ENCODE measurements around the gene ADAM33. TPM values are rescaled to one million over a fixed set of nuclear protein-coding genes. Genes with fewer than 3 reads are reported as not detected.
A peak's percentile ranks its signal among the peaks of the same experiment; 100 is the strongest.

ADAM33 gene
- total and polyA plus RNA-seq, 2 of the 13 experiments (the other 11 are each of a cell fraction or from before 2014, with no cell fraction given) = not detected

DNA sequence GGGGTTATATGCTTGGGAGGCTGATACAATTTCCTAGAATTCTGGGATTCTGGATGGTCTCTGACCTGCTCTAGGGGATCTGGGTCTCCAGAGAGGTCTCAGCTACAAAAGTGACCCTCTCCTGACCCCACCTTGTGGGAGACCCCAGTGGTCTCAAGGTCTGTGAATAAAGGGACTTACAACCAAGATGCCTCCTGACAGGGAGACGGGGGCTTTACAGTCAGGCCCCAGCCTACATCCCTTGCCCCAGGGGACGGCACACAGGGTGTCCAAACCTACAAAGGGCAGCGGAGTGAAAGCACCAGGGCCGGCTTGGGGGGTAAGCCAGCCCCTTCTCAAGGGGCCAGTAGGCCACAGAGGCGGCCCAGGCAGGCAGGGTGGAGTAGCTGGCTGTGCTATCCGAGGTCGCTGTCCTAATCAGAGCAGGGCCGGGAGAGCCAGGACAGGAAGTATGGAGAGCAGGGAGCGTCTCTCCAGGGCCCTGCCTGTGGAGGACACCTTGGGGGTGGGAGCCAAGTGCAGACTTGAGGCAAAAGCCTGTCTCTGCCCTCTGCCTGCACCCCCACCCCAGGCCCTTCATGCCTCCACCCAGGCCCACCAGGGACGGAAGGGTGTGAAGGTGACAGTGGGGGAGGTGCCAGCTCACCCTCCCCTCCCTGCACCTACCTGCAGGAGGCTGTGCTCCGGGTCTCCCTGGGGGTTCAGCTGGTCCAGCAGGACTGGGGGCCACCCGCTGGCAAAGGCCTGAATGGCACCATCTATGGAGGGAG is 22.1 kb downstream of the ADAM33 start (continued):
- TF ChIP-seq, protein P1, sequence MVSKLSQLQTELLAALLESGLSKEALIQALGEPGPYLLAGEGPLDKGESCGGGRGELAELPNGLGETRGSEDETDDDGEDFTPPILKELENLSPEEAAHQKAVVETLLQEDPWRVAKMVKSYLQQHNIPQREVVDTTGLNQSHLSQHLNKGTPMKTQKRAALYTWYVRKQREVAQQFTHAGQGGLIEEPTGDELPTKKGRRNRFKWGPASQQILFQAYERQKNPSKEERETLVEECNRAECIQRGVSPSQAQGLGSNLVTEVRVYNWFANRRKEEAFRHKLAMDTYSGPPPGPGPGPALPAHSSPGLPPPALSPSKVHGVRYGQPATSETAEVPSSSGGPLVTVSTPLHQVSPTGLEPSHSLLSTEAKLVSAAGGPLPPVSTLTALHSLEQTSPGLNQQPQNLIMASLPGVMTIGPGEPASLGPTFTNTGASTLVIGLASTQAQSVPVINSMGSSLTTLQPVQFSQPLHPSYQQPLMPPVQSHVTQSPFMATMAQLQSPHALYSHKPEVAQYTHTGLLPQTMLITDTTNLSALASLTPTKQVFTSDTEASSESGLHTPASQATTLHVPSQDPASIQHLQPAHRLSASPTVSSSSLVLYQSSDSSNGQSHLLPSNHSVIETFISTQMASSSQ (IDR thresholded peaks at IDR 0.05; ENCODE audit: low read depth) = no peak
- TF ChIP-seq, protein P1 (CRISPR knock-in tag; IDR thresholded peaks at IDR 0.05; ENCODE audit: borderline replicate concordance) = no peak
- TF ChIP-seq REL (CRISPR knock-in tag; conservative IDR thresholded peaks at IDR 0.05) (no peak), SALL2 (CRISPR knock-in tag; IDR thresholded peaks at IDR 0.05) (no peak), PAWR (CRISPR knock-in tag; IDR thresholded peaks at IDR 0.05; ENCODE audit: borderline replicate concordance) (no peak), PHF8 (CRISPR knock-in tag; IDR thresholded peaks at IDR 0.05) (peak; percentile 31), ZNF251 (CRISPR knock-in tag; IDR thresholded peaks at IDR 0.05) (no peak), ZFP41 (CRISPR knock-in tag; IDR thresholded peaks at IDR 0.05; ENCODE audit: borderline replicate concordance) (no peak), ZNF496 (CRISPR knock-in tag; IDR thresholded peaks at IDR 0.05; ENCODE audit: insufficient replicate concordance) (no peak), KDM5B (CRISPR knock-in tag; IDR thresholded peaks at IDR 0.05; ENCODE audit: borderline replicate concordance) (no peak; the same call in 1 of the 2 replicates), ZFP62 (CRISPR knock-in tag; IDR thresholded peaks at IDR 0.05) (no peak), ZNF337 (CRISPR knock-in tag; IDR thresholded peaks at IDR 0.05; ENCODE audit: borderline replicate concordance, low read depth) (no peak), NCOA1 (CRISPR knock-in tag; IDR thresholded peaks at IDR 0.05) (no peak), CBX5 (CRISPR knock-in tag; IDR thresholded peaks at IDR 0.05; ENCODE audit: borderline replicate concordance) (no peak), AGO2 (optimal IDR thresholded peaks at IDR 0.05; ENCODE audit: low read depth, low read length) (no peak), ZNF274 (CRISPR knock-in tag; IDR thresholded peaks at IDR 0.05) (peak; percentile 55; the same call in 1 of the 2 replicates)
- TF ChIP-seq, protein P2, sequence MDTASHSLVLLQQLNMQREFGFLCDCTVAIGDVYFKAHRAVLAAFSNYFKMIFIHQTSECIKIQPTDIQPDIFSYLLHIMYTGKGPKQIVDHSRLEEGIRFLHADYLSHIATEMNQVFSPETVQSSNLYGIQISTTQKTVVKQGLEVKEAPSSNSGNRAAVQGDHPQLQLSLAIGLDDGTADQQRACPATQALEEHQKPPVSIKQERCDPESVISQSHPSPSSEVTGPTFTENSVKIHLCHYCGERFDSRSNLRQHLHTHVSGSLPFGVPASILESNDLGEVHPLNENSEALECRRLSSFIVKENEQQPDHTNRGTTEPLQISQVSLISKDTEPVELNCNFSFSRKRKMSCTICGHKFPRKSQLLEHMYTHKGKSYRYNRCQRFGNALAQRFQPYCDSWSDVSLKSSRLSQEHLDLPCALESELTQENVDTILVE (CRISPR knock-in tag; IDR thresholded peaks at IDR 0.05) = no peak
- TF ChIP-seq, protein P3, sequence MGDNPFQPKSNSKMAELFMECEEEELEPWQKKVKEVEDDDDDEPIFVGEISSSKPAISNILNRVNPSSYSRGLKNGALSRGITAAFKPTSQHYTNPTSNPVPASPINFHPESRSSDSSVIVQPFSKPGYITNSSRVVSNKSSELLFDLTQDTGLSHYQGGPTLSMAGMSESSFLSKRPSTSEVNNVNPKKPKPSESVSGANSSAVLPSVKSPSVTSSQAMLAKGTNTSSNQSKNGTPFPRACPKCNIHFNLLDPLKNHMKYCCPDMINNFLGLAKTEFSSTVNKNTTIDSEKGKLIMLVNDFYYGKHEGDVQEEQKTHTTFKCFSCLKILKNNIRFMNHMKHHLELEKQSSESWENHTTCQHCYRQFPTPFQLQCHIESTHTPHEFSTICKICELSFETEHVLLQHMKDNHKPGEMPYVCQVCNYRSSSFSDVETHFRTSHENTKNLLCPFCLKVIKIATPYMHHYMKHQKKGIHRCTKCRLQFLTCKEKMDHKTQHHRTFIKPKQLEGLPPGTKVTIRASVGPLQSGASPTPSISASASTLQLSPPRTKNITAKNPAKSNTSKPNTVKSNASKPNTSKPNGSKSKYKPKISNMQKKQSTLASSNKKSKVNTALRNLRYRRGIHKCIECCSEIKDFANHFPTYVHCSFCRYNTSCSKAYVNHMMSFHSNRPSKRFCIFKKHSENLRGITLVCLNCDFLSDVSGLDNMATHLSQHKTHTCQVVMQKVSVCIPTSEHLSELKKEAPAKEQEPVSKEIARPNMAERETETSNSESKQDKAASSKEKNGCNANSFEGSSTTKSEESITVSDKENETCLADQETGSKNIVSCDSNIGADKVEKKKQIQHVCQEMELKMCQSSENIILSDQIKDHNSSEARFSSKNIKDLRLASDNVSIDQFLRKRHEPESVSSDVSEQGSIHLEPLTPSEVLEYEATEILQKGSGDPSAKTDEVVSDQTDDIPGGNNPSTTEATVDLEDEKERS (CRISPR knock-in tag; IDR thresholded peaks at IDR 0.05) = no peak
- TF ChIP-seq, protein P4, sequence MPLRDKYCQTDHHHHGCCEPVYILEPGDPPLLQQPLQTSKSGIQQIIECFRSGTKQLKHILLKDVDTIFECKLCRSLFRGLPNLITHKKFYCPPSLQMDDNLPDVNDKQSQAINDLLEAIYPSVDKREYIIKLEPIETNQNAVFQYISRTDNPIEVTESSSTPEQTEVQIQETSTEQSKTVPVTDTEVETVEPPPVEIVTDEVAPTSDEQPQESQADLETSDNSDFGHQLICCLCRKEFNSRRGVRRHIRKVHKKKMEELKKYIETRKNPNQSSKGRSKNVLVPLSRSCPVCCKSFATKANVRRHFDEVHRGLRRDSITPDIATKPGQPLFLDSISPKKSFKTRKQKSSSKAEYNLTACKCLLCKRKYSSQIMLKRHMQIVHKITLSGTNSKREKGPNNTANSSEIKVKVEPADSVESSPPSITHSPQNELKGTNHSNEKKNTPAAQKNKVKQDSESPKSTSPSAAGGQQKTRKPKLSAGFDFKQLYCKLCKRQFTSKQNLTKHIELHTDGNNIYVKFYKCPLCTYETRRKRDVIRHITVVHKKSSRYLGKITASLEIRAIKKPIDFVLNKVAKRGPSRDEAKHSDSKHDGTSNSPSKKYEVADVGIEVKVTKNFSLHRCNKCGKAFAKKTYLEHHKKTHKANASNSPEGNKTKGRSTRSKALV (CRISPR knock-in tag; IDR thresholded peaks at IDR 0.05) = no peak
